H7 (cell line): ENCODE measurements around the gene SNPH. TPM values are rescaled to one million over a fixed set of nuclear protein-coding genes. Genes with fewer than 3 reads are reported as not detected.
"Not testable (repeated sequence)": the region's sequence is repeated elsewhere in the genome, so short reads cannot be mapped to it uniquely, and the experiment has no call there.

Experiments
- DNase-seq: peaks from one replicate; pipeline ENCODE4 v3.0.0; 2012
- H3K27me3 ChIP-seq: 2 replicates; pipeline ENCODE4 v1.6.0; 2011; ENCODE audit warnings: mild to moderate bottlenecking, low read length; ENCODE audit not compliant: control insufficient read depth, insufficient read depth
- H3K36me3 ChIP-seq: replicated peaks from 2 replicates; pipeline ENCODE4 v1.5.1; 2011; ENCODE audit warnings: low read length; ENCODE audit not compliant: control insufficient read depth, insufficient read depth
- H3K4me3 ChIP-seq: 2 replicates; pipeline ENCODE4 v1.5.1; 2011; ENCODE audit warnings: low read depth, mild to moderate bottlenecking, control low read depth, low read length, moderate library complexity; ENCODE audit not compliant: insufficient read depth
- total RNA-seq: library from RNA; depleted of rRNA; stranded (reverse); fragments of >200 nt; shearing (Covaris generic); gene quantifications from 2 replicates; pipeline ENCODE4 v1.2.3, GENCODE V29; 2014

The SNPH gene
- total RNA-seq, 1 experiment from 2014 or later: 2.6 TPM

DNA sequence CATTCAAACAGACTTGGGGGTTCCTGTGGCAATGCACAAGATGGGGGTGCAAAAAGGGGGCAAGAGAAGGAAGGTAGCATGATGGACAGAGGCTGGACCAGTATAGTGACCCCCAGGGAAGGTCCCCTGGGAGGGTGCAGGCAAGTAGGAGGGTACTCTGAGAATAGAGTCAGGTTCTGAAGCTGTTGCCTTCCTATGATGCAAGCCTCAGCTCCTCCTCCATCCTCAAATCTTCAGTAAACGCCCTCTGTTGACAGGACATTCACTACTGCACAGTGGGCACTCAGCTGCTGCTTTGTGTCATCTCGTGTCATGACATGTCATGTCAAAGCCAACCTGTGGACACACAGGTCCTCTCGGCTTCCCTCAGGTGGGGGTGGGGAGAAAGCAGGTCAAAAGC, 68.7 kb downstream of the SNPH start:
- Histone ChIP-seq H3K27me3 (no peaks in the 10 kb centered on the region), H3K4me3 (no peak overlapping the region), H3K36me3 (peaks cover 3% of the 10 kb centered on the region; the same call in 1 of the 2 replicates)
- DNase-seq: no peak

DNA sequence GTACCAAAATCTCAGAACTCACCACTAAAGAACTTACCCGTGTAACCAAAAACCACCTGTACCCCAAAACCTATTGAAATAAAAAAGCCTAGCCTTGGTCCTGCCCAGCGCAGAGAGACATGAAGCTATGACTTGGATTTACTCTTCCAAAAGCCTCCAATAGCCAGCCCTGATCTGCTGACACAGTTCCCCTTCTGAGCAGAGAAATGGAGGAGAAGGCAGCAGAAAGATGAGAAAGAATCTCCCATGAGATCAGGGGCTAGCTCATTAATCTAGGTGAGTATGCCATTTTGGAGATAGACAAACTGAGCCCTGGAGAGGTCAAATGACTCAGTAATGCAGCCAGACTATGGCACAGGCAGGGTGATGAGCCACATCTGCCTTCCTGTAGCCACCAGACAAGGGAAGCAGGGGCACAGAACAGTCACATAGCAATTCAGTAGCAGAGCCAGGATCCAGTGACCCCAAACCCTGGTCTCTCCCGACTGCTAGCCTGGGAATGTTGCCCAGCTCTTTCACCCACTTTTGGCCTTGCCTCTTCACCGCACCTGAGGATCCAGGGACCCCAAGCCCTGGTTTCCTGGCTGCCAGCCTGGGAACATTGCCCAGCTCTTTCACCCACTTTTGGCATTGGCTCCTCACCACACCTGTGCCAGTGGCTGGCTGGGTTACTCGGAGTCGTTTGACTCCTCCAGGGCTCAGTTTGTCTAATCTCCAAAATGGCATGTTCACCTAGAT, 70.0 kb downstream of the SNPH start:
- Histone ChIP-seq H3K4me3 (no peak overlapping the region), H3K36me3 (peaks cover 3% of the 10 kb centered on the region; the same call in 1 of the 2 replicates), H3K27me3 (no peaks in the 10 kb centered on the region)
- DNase-seq: no peak

DNA sequence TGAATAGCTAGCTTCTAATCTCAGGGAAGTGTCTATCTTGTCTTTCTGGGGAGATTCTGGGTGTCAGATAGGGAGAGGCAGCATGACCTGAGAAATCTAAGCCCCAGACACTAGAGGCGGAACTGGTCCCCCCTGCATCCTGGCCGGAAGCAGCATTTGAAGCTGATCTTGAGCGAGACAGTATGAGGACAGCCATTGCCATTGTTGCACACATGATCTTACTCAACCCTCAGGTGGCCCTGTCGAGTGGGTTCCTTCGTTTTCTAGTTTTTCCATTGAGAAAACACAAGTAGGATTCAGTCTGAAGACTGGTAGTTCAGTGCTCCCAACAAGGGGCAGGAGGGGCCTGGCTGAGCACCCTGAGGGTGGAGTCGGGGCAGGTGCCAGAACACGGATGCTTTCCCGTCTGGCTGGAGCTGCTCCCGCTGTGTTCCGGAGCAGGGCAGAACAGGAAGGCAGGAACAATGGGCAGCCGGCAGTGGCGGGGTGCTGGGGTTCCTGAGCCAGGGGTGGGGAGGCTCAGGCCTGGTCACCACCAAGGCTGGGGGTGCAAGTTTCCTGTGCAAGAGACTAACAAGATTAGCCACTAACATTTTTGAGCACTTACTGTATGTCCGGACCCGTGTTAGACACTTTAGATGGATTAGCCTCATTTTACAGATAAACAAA, 70.7 kb downstream of the SNPH start:
- DNase-seq: no peak
- no peak overlapping the region for H3K4me3 ChIP-seq
- H3K36me3 ChIP-seq: peaks cover 3% of the 10 kb centered on the region; the same call in 1 of the 2 replicates
- H3K27me3 ChIP-seq: no peaks in the 10 kb centered on the region

DNA sequence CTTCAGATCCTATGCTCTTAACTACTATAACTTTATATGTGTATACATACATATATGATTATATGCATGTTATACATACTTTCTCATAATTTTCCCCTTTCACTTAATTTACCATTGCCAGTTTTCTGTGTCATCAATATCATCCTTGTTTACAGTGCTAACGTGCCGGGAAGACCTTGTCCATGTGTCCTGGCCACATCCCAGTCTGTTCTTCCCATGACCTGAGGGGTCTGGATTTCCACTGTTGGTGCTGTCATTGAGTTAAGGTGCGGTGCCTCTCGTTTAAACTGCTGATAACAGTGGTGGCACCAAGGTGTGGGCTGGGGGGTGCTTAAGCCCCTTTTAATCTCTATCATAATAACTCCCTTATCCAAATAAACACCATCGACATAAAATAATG, 71.3 kb downstream of the SNPH start:
- Histone ChIP-seq H3K4me3 (no peak overlapping the region), H3K36me3 (peaks cover 3% of the 10 kb centered on the region; the same call in 1 of the 2 replicates), H3K27me3 (no peaks in the 10 kb centered on the region)
- no peak for DNase-seq

DNA sequence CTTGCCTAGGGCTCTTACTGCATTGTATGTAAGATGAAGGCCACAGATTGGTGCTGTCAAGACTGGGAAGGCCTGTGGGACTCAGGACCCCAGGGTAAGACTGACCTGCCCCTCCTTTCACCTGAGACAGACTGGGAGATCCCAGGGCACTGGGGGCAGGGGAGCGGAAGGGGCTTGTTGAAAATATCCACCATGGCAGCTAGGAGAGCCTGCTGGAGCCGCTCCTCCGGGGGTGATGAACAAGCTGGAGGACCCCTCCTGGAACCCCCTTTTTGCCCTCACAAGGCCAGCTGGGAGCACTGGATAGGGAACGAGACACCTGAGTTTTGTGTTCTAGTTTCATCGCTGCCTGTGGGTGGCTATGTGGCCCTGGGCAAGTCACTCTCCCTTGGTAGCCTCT, 72.0 kb downstream of the SNPH start:
- no peak for DNase-seq
- Histone ChIP-seq H3K36me3 (no peaks in the 10 kb centered on the region; the same call in 1 of the 2 replicates), H3K4me3 (no peak overlapping the region), H3K27me3 (no peaks in the 10 kb centered on the region)

DNA sequence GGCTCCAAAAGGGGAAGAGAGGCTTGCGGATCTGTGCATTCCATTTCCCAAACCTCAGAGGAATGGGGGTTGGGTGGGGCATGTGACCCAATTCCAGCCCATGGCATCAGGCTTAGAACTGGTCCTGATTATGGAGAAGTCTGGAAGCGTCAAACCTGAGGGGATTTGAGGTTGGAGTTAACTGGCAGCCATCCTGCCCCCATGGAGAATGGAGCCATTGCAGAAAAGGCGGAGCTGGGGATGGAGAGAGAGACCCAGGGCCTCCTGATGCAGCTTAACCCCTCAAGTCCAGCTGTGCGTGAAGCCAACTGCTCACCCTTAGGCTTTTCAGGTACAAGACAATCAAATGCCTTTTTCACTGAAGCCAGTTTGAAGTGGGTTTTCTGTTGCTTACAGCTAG, 72.7 kb downstream of the SNPH start:
- H3K36me3 ChIP-seq: no peaks in the 10 kb centered on the region
- H3K27me3 ChIP-seq: no peaks in the 10 kb centered on the region
- no peak for DNase-seq
- no peak overlapping the region for H3K4me3 ChIP-seq

DNA sequence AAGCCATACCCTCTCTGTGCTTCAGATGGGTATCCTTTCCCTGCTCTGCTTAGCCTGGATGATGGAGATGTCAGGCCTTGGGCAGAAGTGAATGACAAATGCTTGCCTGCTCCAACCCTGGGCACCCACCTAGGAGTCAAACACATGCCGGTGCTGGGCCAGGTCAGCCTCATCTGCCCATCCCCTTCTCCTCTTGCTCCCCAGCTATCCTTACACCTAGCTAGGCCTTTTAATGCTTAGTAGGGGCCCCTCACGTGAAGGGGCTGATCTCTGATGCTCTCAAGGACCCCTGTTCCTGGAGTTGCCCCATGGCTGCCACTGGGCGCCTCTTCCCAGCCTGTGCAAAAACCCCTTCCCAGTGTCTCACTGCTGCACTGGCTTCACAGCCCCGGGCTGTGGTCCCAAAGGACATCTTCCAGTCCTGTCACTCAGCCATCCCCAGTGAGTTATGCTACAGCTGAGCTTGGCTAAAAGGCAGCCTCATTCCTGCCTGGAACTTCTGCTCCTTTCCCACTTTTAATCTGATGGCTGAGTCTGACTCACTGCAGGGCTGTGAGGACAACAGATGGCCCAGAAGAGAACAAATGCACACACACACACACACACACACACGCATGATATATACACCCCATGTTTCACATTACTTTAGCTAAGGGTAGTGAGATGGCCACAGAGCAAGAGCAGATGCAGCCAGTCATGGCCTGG, 75.6 kb downstream of the SNPH start:
- no peak for DNase-seq
- Histone ChIP-seq H3K36me3 (no peaks in the 10 kb centered on the region), H3K4me3 (no peak overlapping the region), H3K27me3 (no peaks in the 10 kb centered on the region)

DNA sequence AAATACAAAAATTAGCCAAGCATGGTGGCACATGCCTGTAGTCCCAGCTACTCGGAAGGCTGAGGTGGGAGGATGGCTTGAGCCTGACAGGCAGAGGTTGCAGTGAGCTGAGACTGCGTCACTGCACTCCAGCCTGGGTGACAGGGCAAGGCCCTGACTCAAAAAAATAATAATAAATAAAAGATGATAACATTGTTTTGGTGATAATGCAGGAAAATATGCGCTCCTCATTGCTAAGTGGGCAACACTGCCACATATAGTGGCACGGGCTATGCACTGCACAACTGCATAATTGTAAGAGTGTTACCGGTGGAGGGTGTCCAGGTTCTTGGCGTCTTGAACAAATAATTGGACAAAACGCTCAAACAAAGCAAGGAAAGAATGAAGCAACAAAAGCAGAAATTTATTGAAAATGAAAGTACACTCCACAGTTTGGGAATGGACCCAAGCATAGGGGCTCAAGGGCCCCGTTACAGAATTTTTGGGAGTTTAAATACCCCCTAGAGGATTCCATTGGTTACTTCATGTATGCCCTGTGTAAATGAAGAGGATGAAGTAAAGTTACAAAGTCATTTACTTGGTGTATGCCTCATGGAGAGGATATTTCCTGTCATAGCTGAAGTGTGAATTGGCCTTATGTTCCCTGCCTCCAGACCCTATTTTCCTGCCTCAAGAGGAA, 77.5 kb downstream of the SNPH start:
- not testable (repeated sequence) for DNase-seq, H3K4me3 ChIP-seq, H3K27me3 ChIP-seq, H3K36me3 ChIP-seq

DNA sequence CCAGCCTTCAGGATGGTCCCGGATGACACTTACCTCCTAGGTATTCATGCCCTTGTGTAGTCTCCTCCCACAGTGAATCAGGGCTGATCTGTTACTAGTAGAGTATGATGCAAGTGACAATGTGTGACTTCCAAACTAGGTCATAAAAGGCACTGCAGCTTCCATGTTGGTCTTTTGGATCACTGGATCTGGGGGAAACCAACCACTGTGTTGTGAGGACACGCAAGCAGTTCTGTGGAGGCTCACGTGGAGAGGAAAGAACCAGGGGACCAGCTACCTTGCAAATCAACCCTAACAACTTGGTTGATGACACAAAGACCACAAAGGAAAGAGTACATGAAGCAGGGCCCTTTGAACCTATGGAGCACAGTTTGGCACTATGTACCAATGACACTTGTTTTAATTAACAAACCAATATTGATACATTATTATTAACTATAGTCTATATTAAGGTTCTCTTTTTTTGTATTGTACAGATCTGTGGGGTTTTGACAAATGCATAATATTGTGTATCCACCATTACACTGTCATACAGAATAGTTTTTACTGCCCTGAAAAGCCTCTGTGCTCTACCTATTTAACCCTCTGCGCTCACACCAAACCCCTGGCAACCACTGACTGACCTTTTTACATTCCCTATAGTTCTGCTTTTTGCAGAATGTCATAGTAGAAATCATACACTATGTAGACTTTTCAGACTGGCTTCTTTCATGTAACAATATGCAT, 79.1 kb downstream of the SNPH start:
- Histone ChIP-seq H3K4me3 (no peak overlapping the region), H3K36me3 (no peaks in the 10 kb centered on the region), H3K27me3 (no peaks in the 10 kb centered on the region)
- DNase-seq: no peak

DNA sequence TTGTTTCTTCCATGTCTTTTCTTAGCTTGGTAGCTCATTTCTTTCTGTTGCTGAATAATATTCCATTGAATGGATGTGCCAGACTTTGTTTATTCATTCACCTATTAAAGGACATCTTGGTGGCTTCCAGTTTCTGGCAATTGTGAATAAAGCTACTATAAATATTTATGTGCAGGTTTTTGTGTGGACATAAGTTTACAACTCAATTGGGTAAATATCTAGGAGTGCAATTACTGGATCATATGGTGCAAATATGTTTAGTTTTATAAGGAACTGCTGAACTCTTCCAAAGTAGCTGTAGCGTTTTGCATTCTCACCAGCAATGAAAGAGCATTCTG, 79.6 kb downstream of the SNPH start:
- Histone ChIP-seq H3K36me3 (no peaks in the 10 kb centered on the region), H3K4me3 (no peak overlapping the region), H3K27me3 (no peaks in the 10 kb centered on the region)
- no peak for DNase-seq

DNA sequence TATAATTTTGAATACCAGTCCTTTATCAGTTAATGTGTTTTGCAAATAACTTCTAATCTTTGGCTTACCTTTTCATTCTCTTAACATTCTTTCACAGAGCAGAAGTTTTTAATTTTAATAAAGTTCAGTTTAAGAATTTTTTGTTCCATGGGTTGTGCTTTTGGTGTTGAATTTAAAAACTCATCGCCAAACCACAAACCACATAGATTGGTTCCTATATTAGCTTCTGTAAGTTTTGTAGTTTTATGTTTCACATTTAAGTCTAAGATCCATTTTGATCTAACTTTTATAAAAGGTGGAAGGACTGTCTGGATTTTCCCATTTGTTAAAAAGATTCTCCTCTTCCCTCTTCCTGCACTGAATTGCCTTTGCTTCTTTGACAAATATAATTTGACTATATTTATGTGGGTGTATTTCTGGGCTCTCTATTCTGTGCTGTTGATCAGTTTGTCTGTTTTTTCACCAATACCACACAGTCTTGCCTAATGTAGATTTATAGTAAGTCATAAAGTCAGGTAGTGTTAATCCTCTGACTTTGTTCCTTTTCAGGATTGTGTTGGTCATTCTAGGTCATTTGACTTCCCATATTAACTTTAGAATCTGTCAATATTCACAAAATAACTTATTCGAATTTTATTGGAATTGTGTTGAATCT, 80.3 kb downstream of the SNPH start:
- H3K27me3 ChIP-seq: no peaks in the 10 kb centered on the region
- DNase-seq: no peak
- no peak overlapping the region for H3K4me3 ChIP-seq
- H3K36me3 ChIP-seq: no peaks in the 10 kb centered on the region

DNA sequence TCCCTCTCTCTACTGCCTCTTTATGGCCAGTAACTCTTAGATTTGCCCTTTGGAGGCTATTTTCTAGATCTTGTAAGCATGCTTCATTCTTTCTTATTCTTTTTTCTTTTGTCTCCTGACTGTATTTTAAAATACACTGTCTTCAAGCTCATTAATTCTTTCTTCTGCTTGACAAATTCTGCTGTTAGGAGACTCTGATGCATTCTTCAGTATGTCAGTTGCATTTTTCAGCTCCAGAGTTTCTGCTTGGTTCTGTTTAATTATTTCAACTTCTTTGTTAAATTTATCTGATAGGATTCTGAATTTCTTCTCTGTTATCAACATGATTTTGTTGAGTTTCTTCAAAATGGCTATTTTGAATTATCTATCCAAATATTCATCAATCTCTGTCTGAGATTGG, 87.9 kb downstream of the SNPH start:
- H3K36me3 ChIP-seq: no peaks in the 10 kb centered on the region; the same call in none of the 2 replicates
- no peak overlapping the region for H3K4me3 ChIP-seq
- H3K27me3 ChIP-seq: no peaks in the 10 kb centered on the region
- no peak for DNase-seq

DNA sequence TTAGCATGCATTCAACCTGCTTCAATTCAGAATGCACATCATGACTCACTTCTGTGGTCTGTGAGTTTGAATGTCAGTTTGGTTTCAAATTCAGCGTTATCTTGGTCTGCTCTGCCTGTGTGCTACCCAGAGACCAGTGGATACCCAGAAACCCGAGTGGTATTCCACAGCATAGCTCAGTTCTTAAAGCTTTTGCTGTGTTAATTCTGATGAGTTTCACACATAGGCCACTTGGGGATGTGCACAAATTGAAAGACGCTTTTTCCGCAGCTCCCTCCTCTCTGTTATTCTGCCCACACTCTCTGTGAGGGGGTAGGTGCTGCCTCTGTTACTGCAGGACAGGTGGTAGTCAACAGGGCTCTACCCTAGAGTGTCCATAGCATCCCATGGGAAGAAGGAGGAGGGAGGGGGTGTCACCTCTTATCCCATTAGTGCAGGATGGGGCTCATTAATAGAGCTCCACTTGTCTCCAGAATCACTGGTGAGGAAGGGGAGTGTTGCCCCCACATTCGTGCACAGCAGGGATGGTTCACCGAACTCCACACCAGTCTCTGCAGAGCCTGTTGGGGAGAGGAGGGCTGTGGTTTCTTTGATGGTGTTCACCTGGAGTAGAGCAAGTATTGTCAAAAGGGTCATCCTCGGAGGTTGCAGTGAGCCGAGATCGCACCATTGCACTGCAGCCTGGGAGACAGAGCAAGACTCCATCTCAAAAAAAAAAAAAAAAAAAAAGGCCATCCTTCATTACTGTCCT, 92.0 kb downstream of the SNPH start:
- Histone ChIP-seq H3K4me3 (no peak overlapping the region), H3K36me3 (no peaks in the 10 kb centered on the region; the same call in none of the 2 replicates), H3K27me3 (no peaks in the 10 kb centered on the region)
- DNase-seq: no peak
